Right renal pelvis (tissue), 4 donors: Measurements from ENCODE around the gene ANKRD33. TPM values are rescaled to one million over a fixed set of nuclear protein-coding genes. Genes with fewer than 3 reads are reported as not detected.

ENCODE experiments used
- DNase-seq, 4 donors: peaks; one replicate each; pipeline ENCODE4 v3.0.0-alpha.2; 2013; ENCODE audit warnings: low read depth in 4 of 4, low spot score in 3 of 4, missing footprints in 1 of 4
- polyA plus RNA-seq, 4 donors: library from polyadenylated mRNA; unstranded; fragments of 120-200 nt; gene quantifications; one replicate each; pipeline ENCODE4 v1.2.1, GENCODE V29; 2013; ENCODE audit not compliant: insufficient read length in 4 of 4

ANKRD33 gene
- polyA plus RNA-seq, 4 donors = 0.15 to 0.35 (median 0.27) TPM

DNA sequence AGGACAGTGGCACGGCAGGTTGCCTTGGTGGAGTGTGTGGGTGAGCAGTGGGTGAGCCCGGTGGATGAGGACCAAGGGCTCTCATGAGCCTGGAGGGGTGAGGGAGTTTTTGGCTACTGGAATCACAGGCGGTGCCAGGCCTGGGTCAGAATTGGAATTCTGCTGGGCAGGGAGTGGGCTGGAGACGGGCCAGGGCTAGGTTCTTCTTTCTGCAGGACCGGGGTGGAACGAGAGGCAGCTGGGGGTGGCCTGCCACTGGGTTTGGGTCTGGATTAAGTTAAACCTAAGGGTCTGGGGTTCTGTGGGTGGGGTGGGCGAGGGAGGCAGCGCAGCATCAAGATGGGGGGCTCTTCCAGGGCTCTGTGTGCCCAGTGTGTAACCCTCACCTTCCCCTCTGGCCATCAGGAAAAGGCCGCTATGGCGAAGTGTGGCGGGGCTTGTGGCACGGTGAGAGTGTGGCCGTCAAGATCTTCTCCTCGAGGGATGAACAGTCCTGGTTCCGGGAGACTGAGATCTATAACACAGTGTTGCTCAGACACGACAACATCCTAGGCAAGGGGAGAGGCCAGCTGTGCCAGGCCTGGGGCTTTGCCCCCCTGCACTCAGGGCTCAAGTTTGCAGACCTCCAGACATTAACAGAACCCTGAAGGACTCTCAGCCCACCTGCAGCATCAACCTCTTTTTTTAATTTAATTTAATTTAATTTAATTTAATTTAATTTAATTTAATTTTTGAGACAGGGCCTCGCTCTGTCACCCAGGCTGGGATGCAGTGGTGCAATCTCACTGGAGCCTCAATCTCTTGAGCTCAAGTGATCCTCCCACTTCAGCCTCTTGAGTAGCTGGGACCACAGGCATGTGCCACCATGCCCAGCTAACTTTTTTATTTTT, 26.4 kb downstream of the ANKRD33 start:
- DNase-seq = no peak

DNA sequence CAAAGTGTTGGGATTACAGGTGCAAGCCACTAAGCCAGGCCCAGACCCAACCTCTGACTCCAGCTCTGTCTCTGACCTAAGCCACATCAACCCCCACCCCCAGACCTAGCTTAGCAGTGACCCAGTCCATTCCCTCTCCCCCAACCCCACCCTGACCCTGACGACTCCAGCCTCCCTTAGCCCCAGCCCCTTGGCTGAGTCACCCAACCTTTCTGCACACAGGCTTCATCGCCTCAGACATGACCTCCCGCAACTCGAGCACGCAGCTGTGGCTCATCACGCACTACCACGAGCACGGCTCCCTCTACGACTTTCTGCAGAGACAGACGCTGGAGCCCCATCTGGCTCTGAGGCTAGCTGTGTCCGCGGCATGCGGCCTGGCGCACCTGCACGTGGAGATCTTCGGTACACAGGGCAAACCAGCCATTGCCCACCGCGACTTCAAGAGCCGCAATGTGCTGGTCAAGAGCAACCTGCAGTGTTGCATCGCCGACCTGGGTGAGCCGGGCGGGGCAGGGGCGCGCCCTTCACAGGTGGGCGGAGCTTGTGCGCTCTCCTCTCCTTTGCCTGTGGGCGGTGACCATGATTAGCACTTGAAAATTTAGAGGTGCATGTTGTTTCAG, 27.2 kb downstream of the ANKRD33 start:
- no peak for DNase-seq

DNA sequence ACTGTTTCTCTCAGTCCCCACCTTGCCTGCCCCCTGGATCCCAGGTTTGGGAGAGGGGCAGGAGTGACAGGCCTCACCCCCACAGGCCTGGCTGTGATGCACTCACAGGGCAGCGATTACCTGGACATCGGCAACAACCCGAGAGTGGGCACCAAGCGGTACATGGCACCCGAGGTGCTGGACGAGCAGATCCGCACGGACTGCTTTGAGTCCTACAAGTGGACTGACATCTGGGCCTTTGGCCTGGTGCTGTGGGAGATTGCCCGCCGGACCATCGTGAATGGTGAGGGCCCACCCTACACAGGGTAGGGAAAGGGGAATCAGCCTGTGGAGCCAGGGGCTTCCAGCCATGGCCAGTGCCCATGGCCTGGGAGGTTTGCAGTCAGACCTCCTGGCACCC, 28.0 kb downstream of the ANKRD33 start:
- DNase-seq = no peak

DNA sequence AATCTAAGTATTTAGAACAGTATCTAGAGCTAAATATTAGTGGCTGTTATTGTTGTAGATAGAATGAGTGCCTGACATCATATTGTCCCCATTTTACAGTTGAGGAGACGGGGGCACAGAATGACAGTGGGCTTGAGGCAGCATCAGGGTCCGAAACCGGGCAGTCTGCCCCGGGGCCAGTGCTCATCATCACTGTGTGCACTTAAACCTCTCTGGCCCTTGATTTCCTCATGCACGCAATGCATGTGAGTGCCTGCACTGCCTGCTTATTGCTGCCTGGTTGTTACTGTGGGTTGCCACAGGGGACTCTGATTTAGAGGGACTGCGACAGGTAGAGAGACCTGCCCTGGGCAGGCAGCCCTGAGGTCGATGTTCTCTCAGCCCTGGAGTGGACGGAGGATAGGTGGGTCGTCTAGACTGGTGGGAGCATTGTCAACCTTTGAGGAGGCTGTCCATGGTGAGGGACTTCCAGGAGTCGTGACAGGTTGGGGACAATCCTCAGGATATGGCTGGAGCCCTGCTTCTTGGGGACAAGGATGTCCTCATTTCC, 29.2 kb downstream of the ANKRD33 start:
- DNase-seq = no peak

DNA sequence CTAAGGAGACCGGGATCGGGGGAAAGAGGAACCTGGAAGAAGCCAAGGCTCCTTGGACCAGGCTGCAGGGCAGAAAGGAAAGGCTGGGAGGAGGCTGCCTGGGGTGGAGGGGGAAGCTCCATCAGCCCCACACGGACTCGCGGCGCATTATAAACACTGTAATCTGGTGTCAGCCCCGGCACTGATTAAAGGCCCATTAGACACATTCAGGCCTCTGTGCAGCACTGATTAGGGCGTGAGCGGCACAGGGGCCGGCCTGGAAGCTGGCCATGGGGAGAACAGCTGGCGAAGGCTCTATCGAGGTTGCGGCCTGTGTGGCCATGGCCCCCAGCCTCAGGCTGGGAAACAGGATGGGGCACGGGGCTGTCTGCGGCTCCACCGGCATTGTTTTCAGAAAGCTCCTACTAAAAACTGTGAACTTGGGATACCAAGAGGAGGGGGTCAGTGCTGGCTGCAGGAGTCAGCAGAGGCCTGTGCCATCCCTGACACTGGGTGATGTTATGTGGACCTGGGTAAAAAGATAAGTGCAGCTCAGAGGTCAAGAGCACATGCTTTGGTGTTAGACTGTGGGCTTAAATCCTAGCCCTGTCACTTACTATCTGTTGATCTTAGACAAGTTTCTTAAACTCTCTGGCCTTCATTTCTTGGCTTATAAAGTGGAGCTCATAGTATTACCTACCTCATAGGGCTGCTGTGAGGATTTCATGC, 30.0 kb downstream of the ANKRD33 start:
- DNase-seq = no peak

DNA sequence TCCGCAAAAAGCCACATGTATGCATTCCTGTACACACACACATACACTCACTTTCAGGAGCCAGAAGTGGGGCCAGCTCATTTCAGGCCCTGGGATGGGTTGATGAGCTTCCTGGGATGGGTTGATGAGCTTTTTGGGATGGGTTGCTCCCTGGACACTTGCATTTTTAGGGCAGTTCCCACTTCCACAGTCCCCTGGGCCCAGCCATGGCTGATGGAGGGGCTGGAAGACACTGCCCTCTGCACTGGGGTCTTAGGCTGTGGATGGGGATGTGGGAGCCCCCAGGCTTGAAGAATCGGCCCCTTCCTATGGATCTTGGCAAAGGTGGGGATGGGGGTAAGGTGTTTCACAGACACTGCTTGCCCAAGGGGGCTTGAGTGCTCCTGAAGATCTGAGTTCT, 32.1 kb downstream of the ANKRD33 start:
- no peak for DNase-seq

DNA sequence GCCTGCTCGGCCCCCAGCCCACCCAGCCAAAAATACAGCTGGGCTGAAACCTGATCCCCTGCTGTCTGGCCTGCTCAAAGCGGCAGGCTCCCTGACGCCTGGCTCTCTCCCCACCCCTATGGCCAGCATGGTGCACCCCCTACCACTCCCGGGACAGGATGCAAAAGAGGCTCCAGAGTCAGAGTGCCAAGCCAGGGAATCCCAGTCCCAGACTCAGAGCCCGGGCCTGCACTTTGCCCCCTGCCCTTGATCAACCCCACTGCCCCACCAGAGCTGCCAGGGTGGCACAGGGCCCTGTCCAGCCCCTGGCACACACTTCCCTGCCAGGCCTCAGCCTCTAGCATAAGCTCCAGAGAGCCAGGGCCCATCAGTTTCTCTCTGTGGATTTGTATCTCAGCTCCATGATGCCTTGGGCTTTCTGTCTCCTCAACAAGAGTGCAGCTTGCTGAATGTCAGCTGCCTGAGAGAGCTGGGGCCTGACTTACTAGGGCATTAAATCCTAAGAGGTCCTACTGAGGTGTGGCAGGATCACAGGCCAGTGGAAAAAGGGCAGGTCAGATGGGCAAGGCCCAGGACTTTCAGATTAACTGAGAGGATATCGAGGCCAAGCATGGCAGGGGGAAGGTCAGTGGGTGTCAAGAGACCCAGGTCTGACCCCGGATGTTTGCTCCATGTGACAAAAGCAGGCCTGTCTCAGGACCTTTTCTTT, 33.3 kb downstream of the ANKRD33 start:
- DNase-seq = no peak

DNA sequence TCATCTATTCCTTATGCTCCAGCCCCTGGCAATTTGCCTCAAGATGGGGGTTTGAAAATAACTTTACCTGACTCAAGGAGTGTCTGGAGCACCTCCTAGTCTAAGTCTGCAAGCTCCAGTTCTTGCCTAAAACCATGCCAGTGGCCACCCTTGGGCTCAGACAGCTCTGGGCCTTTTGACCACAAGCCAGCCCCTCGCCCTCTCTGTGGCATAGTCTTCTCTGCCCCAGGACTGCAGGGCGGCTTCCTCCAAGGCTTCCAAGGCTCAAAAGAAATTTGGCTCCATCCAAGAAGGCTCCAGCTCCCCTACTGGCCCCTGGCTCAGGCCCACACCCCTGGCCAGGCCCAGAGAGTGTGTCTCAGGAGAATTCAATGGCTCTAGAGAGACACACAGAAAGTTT, 34.2 kb downstream of the ANKRD33 start:
- DNase-seq = no peak

DNA sequence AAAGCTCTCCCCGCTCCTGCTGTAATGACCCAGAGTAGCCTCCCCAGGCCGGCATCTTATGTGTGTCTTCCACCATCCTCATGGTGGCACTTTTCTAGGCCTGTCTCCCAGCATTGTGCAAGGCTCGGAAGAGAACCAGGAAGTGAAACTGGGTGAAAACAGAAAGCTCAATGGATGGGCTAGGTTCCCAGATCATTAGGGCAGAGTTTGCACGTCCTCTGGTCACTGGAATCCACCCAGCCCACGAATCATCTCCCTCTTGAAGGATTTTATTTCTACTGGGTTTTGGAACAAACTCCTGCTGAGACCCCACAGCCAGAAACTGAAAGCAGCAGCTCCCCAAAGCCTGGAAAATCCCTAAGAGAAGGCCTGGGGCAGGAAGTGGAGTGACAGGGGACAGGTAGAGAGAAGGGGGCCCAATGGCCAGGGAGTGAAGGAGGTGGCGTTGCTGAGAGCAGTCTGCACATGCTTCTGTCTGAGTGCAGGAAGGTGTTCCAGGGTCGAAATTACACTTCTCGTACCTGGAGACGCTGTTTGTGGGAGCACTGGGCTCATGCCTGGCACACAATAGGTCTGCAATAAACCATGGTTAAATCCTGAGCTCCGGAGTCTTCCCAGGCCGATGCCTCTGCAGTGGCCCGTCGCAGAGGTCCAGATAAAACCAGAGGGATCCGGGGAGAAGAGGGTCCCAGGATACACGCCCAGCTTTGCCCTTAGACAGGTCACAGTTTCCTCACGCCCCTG, 35.0 kb downstream of the ANKRD33 start:
- no peak for DNase-seq

DNA sequence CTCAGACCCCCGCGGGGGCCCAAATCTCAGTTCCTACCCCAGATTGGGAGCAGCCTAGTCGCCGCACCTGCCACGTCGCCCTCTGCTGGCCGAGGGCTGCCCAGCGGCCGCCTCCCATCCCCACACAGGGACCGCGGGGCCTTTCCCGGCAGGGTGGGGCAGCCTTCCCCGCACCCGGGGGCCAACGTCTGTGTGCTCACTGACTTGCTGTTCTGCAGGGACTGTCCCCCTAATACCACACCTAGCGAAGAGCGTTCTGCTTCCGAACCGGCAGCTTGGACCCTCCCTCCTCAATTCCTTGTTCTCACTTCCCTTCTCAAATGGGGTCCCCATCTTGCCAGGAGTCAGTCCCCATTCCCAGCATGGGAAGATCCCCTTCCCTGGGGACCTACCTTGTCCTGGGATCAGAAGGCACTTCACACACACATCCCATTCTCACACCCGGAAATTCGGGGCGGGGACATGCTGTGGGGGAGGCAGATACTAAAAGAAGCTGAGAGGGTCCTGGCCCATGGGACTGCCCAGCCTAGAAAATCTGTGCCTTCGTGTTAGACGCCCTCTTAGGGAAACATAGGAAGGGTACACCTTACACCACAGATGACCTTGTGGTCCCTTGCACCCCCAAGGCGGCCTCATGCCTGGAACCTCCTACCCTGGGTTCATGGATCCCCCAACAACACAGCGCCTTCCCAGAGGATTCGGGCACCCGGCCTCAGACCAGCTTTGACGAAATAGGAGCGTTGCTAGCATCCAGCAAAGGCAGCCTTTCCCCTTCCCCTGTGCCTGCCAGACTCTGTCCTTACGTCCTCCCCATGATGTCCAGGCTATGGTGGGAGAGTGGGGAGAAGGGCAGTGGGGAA, 35.8 kb downstream of the ANKRD33 start:
- no peak for DNase-seq

DNA sequence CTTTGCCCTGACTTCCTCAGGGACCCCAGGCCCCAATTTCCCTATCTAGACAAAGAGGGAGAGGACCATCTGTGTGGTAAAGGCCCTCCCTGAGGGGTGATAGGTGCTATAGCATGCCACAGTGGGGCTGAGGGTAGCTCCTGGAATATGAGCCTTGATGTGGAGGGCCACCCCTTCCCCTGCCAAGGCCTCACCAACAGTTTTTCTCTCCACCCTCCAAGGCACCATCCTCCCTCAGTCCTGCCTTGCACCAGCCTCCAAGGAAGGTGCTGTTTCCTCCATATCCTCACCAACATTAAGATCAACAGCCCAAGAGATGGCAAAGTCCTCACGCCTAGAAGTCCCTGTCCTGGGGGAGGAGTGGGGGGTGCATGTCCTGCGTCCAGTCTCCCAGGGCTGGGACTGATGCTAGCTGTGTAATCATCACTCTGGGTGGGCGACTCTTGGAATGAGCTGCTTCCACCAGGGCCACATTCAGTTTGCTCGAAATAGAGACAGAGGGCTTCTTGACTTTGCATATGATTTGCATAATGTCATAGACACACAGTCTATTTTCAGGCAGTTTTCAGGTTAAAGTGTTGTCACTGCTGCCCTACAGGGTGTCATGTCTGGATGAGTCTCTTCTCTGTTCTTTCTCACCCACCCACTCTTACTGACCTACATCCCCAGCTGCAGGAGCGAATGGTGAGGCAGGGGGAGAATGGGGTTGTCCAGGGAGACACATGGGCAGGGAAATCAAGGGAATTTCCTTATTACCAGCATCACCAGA, 36.8 kb downstream of the ANKRD33 start:
- DNase-seq = no peak

DNA sequence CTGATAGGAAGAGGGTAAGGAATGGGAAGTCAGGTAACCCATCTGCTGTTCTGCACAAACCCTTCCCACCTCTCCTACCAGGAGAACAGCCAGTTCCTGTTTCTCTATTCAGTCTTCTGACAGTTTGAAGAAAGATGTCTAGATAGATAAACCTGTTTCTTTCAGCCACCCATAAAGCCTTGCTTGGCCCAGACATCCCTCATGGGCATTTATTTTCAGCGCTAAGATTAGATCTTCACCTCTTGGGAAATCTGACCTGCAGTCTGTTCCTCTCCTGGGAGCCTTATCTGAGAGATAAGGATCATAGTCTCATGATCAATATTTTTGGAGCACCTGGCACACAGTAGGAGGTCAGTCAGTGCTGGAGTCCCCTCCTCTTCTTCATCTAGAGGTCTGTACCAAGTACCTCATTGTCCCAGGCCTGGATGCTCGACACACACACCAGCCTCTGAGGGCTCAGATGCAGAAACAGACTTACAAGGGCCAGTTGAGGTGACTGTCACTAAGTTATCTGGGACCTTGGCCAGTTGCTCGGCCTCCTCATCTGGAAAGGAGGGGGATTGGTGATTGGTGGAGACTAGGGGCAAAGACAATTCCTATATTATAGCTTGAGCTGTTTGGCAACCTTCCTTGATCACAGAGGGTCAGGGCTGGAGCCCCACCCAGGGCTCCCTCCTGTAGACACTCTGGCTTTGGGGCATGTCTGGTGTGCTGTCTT, 37.6 kb downstream of the ANKRD33 start:
- no peak for DNase-seq

DNA sequence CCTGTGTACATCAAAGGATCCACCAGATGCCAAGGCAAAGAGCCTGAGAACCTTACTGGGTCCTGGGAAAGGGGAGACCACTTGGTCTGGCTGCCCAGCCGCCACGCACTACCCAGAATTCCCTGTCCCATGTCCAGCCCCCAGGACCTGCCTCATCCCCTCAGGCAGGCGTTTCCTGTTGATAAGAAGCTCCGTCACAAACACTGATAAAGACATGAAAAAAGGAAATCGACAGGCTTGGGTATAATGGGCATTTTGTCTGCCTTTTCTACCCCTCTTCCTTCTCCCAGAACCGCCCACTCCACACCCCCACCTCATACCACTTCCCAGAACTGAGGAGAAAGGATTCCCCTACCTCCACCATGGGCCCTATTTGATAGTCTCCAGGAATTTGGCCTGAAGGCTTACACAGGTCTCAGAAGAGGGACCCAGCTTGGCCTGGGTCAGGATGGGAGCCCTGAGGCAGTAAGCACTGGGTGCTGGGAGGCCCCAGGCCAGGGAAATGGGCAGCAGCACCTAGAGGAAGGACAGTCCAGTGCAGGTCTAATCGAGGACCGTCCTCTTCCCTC, 38.2 kb downstream of the ANKRD33 start:
- DNase-seq = no peak

DNA sequence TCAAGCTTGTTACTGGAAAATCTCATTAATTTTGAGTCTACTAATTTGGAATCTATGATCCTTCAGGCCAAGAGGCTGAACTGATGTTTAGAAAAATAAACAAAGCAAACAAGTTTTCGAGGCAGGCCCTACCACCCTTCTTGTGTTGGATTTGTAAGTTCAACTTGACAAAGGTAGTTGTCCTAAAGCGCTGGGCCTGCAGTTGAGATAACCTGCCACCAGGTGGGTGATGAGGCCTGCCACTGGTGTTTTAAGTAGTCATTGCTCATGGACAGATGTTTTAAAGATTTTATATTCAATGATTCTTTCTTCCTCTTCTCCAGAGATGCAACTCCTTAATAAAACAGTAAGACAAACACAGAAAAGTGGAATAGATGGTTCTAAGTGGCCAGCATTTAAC, 38.8 kb downstream of the ANKRD33 start:
- DNase-seq = no peak

DNA sequence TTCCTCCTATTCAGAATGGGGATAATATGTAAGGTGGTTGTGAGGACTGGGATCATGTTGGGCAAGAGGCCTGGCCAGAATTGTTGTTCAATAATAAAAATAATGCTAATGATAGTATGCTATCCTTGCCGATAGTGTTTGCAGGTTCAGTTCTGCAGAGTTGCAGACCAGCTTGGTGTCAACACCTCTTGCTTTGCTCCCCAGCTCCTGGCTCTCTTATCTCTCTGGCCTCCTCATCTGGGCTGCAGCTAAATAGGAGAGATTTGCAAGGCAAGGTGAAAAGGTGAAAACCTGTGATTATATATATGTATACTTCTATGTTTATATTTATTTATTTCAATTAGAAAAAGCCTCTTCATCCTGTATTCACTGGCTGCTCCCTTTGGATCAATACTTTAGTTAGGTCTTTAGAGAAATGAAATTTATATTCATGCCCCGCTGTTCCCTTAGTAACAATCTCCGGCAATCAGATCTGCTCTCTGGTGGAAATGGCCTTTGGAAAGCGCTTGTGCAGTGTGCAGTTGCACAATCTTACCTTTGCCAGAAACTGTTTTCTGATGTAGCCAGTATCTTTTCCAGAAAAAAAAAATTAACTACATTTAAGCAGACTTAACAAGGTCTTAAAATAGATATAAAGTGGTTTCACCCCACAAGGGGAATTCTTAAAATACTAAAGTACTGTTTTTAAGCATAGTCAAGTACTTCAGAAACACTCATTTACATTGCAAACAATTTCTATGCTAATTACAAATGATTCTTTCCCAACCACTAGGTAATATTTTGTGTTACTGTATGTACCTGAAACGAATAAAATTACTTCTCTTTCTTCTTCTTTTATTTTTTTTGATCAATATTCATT, 44.5 kb downstream of the ANKRD33 start:
- no peak for DNase-seq

DNA sequence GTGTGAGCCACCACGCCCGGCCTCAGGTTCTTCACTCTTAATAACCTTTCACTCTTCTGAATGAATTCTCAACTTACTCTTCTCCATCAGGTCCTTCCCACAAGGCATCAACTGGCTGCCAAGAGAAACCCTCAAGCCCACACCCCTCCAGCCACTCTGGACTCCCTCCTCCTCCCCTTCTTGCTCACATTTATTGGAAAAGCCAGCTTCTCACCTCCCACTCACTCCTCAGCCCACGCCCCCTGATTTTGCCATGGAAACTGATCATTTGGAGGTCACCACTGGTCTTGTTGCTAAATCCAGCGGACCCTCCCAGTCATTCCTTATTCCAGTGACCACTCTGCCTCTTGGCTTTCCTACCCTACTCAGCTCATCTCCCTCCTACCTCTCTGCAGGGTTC, 46.2 kb downstream of the ANKRD33 start:
- DNase-seq = no peak
